CD4-positive, alpha-beta T cell treated with Interleukin-6 for 4 hours (primary cell): Measurements from ENCODE around the gene TEX261.

Experiments
- DNase-seq: peaks from one replicate; pipeline ENCODE4 v3.0.0-alpha.2; 2020; ENCODE audit warnings: mixed read lengths

Gene TEX261

GRCh38 chr2:70981421-70981820 lies 13.3 kb downstream of the TEX261 start:
- no peak for DNase-seq

GRCh38 chr2:70979626-70980025 lies 15.0 kb downstream of the TEX261 start:
- no peak for DNase-seq

- DNase-seq, result no peak
These were observed 15.5 kb downstream of the TEX261 start for GRCh38 chr2:70979180-70979488.

GRCh38 chr2:70978341-70979179 lies 16.1 kb downstream of the TEX261 start, which contains the start of gene ANKRD53:
Gene ANKRD53 (plus strand): TSS chr2:70978630. CDS start chr2:70978646, 16 bp downstream.
- DNase-seq, result peak; percentile 33

GRCh38 chr2:70977605-70978205 lies 17.0 kb downstream of the TEX261 start:
- peak; percentile 48 for DNase-seq

GRCh38 chr2:70975237-70975636 lies 19.4 kb downstream of the TEX261 start:
- no peak for DNase-seq

- no peak for DNase-seq
These were observed 20.1 kb downstream of the TEX261 start for GRCh38 chr2:70974592-70974991.

GRCh38 chr2:70967189-70967588 lies 27.5 kb downstream of the TEX261 start:
- no peak for DNase-seq

GRCh38 chr2:70966681-70967080 lies 28.0 kb downstream of the TEX261 start:
- no peak for DNase-seq

- no peak for DNase-seq
These were observed 29.2 kb downstream of the TEX261 start for GRCh38 chr2:70965506-70965905.

GRCh38 chr2:70964596-70965386 lies 29.9 kb downstream of the TEX261 start:
- peak; percentile 89 for DNase-seq

GRCh38 chr2:70964133-70964532 lies 30.5 kb downstream of the TEX261 start:
- DNase-seq, result no peak

GRCh38 chr2:70962885-70963878 lies 31.5 kb downstream of the TEX261 start:
- DNase-seq, result no peak

- DNase-seq, result no peak
These were observed 32.3 kb downstream of the TEX261 start for GRCh38 chr2:70962211-70962884.

GRCh38 chr2:70961648-70961994 lies 33.1 kb downstream of the TEX261 start:
- no peak for DNase-seq

GRCh38 chr2:70960833-70961647 lies 33.6 kb downstream of the TEX261 start:
- no peak for DNase-seq

GRCh38 chr2:70959851-70960832 lies 34.5 kb downstream of the TEX261 start:
- DNase-seq, result no peak

GRCh38 chr2:70959271-70959761 lies 35.4 kb downstream of the TEX261 start:
- no peak for DNase-seq

- DNase-seq, result no peak
These were observed 35.9 kb downstream of the TEX261 start for GRCh38 chr2:70958759-70959158.

- DNase-seq, result no peak
These were observed 36.9 kb downstream of the TEX261 start for GRCh38 chr2:70957798-70958197.
